Uterus (tissue), 4 donors: Measurements from ENCODE around the gene EPC2. TPM values are rescaled to one million over a fixed set of nuclear protein-coding genes. Genes with fewer than 3 reads are reported as not detected.

Experiments used
- DNase-seq, 2 donors: peaks; one replicate each; pipeline ENCODE4 v3.0.0-alpha.2; 2019 to 2020
- H3K27ac ChIP-seq, 2 donors: fragments of 200-600 bp; sonication (generic); 1 replicate in 1 of 2; 2 replicates in 1 of 2; pipeline ENCODE4 v1.5.1; 2016 to 2018
- H3K27me3 ChIP-seq, 2 donors: fragments of 200-600 bp; sonication (generic); one replicate each; pipeline ENCODE4 v1.5.1; 2018 to 2019; ENCODE audit warnings: control low read depth in 1 of 2
- H3K36me3 ChIP-seq, 2 donors: fragments of 200-600 bp; sonication (generic); one replicate each; pipeline ENCODE4 v1.5.1; 2019; ENCODE audit warnings: control low read depth in 1 of 2
- H3K4me1 ChIP-seq, 2 donors: fragments of 200-600 bp; sonication (generic); one replicate each; pipeline ENCODE4 v1.5.1; 2018 to 2019; ENCODE audit warnings: control low read depth in 1 of 2
- H3K4me3 ChIP-seq, 2 donors: fragments of 200-600 bp; sonication (generic); 1 replicate in 1 of 2; 2 replicates in 1 of 2; pipeline ENCODE4 v1.5.1; 2018 to 2019; ENCODE audit warnings: mild to moderate bottlenecking in 1 of 2
- H3K9me3 ChIP-seq, 2 donors: fragments of 200-600 bp; sonication (generic); one replicate each; pipeline ENCODE4 v1.5.1; 2019; ENCODE audit warnings: control low read depth in 1 of 2
- POLR2A ChIP-seq, 2 donors: fragments of 450-650 bp; IDR thresholded peaks; one replicate each; pipeline ENCODE4 v1.6.1; 2016; ENCODE audit warnings: antibody characterized with exemption in 2 of 2, mild to moderate bottlenecking in 1 of 2, moderate library complexity in 1 of 2
- intact Hi-C: fragments of 100-400 bp; cut with DNase I; formaldehyde crosslinking; loops from one replicate; pipeline ENCODE4 v1.15.1; 2023; ENCODE audit warnings: low total_unique reads
- total RNA-seq, 4 donors: library from RNA; depleted of rRNA in 3 of 4; stranded (reverse); fragments of >200 nt in 3 of 4; gene quantifications; one replicate each; pipeline versions ENCODE4 v1.1.0 to v1.2.4, GENCODE V29; 2014 to 2023
- TF ChIP-seq, protein P1 (sequence below), 4 experiments: fragments of 200-600 bp in 2 of 4; fragments of 450-650 bp in 2 of 4; sonication (generic) in 2 of 4; IDR thresholded peaks; one replicate each; pipeline ENCODE4 v1.5.1; 2016 to 2019; ENCODE audit warnings: antibody characterized with exemption in 4 of 4, mild to moderate bottlenecking in 2 of 4, moderate library complexity in 1 of 4
- donor health status: DM: yes; HTN: yes; CAD: no.

Gene EPC2
- total RNA-seq, 4 donors from 2014 or later, result 14.3 to 71.4 (median 33.8) TPM

DNA sequence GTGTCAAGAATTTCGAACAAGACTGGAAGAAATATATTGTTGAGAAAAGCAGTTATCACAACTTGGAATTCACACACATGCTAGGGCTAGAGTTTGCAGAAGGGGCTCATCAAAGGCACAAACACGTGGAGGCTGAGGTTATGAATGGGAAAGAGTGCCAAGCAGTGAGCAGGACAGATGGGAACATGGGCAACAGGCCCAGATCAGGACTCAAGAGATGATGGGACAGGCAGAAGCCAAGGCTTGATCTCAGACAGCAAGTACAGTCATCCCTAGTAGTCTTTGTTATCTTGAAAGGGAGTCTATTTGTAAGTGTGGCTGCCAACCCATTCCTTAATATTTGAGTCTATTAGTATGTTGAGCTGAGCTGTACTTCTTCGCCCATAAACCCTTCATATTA lies 22.2 kb upstream of the EPC2 start:
- H3K4me1 ChIP-seq, result no peaks in the 10 kb centered on the region
- DNase-seq, result peak; percentile 23 to 29
- intact Hi-C loops, result no loop called here
- H3K27ac ChIP-seq, result no peak overlapping the region
- no peak overlapping the region for H3K4me3 ChIP-seq
- no peaks in the 10 kb centered on the region for H3K27me3 ChIP-seq
- H3K9me3 ChIP-seq, result no peaks in the 10 kb centered on the region
- TF ChIP-seq POLR2A (IDR thresholded peaks at IDR 0.05), result no peak
- TF ChIP-seq, protein P1, sequence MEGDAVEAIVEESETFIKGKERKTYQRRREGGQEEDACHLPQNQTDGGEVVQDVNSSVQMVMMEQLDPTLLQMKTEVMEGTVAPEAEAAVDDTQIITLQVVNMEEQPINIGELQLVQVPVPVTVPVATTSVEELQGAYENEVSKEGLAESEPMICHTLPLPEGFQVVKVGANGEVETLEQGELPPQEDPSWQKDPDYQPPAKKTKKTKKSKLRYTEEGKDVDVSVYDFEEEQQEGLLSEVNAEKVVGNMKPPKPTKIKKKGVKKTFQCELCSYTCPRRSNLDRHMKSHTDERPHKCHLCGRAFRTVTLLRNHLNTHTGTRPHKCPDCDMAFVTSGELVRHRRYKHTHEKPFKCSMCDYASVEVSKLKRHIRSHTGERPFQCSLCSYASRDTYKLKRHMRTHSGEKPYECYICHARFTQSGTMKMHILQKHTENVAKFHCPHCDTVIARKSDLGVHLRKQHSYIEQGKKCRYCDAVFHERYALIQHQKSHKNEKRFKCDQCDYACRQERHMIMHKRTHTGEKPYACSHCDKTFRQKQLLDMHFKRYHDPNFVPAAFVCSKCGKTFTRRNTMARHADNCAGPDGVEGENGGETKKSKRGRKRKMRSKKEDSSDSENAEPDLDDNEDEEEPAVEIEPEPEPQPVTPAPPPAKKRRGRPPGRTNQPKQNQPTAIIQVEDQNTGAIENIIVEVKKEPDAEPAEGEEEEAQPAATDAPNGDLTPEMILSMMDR (IDR thresholded peaks at IDR 0.05), result no peak
- no peaks in the 10 kb centered on the region for H3K36me3 ChIP-seq

DNA sequence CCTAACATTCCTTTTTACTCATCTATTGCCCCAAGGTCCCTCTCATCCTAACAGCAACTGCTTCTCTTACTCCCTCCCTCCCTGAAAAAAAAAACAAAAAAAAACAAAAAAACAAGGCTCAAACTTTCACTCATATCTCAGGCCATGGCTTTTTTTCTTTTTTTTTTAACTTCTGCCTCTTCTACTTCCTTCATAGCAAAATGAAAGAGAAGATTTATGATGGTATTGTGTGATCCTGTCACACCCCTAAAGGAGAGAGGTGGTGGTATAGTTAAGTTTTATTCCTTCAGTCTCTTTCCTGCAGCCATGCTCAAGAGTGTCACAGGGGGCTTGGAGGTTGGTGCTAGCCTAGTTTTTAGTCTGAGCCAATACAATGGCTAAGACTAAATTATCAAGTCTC lies 21.5 kb upstream of the EPC2 start:
- TF ChIP-seq, protein P1 (IDR thresholded peaks at IDR 0.05), result no peak
- TF ChIP-seq POLR2A (IDR thresholded peaks at IDR 0.05), result no peak
- no peak for DNase-seq
- intact Hi-C loops, result no loop called here
- Histone ChIP-seq H3K36me3 (no peaks in the 10 kb centered on the region), H3K4me1 (no peaks in the 10 kb centered on the region), H3K27ac (no peak overlapping the region), H3K27me3 (no peaks in the 10 kb centered on the region), H3K9me3 (no peaks in the 10 kb centered on the region), H3K4me3 (no peak overlapping the region)

DNA sequence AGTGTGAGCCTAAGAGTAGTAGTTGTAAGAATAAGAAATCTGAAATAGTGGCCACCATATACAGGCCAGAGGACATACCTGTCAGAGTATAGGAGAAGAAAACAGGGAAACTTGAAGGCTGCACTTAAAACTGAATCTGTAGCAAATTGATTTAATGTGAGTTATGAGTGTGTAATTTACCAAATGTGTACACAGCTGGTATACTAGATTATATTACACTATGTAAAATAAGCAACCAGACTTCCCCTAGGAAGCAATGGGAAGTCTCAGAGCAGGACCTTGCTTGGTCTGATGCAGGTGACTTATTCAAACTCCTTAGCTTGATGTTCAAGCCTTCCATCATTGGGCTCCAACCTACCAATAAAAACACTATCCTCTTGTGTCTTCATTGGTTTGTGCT lies 17.3 kb upstream of the EPC2 start:
- H3K36me3 ChIP-seq, result no peaks in the 10 kb centered on the region
- H3K27me3 ChIP-seq, result no peaks in the 10 kb centered on the region
- TF ChIP-seq, protein P1 (IDR thresholded peaks at IDR 0.05), result no peak
- TF ChIP-seq POLR2A (IDR thresholded peaks at IDR 0.05), result no peak
- H3K27ac ChIP-seq, result no peak overlapping the region
- H3K4me3 ChIP-seq, result no peak overlapping the region
- no peak for DNase-seq
- H3K9me3 ChIP-seq, result no peaks in the 10 kb centered on the region
- H3K4me1 ChIP-seq, result no peaks in the 10 kb centered on the region
- intact Hi-C loops, result no loop called here

DNA sequence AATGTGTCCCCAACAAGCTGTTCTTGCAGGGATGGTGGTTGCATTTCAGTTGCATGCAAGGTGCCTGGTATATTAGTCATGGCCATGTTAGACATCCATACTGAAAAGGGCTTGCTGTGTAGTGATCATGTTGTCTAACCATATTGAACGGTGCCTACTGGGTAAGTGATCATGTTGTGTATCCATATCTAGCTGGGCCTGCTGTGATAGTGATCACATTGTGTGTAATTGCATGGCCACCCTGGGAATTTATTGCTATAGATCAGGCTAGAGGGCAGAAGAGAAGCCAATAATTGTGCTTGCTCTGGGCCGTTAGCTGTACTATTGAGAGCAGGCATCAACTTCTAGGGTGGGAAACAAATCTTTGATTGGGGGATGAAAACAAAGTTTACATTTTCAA lies 9.8 kb upstream of the EPC2 start:
- no peaks in the 10 kb centered on the region for H3K36me3 ChIP-seq
- no peak for DNase-seq
- intact Hi-C loops, result no loop called here
- no peak for TF ChIP-seq POLR2A (IDR thresholded peaks at IDR 0.05)
- TF ChIP-seq, protein P1 (IDR thresholded peaks at IDR 0.05), result no peak
- no peaks in the 10 kb centered on the region for H3K4me1 ChIP-seq
- no peaks in the 10 kb centered on the region for H3K9me3 ChIP-seq
- no peak overlapping the region for H3K4me3 ChIP-seq
- no peaks in the 10 kb centered on the region for H3K27me3 ChIP-seq
- H3K27ac ChIP-seq, result no peak overlapping the region

DNA sequence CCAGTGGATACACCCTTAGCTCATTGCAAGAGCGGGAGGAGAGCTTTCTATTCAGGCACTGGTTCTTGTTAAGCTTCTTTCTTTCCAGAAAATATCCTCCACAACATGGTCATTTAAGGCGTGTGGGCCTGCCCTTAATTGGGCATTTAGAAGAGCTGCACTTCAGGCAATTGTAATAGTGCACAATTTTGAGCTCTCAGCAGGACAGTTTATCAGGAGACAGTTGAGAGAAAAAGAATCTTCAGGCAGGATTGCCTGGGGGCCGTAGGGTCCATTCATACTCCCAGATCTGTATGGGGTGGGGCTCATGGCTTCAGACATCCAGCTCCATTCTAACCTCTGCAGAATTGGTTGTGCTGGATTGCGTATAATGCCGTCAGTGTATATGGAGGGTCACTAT lies 6.0 kb upstream of the EPC2 start:
- no peak for TF ChIP-seq POLR2A (IDR thresholded peaks at IDR 0.05)
- TF ChIP-seq, protein P1 (IDR thresholded peaks at IDR 0.05), result no peak

More for the DNA sequence above, 6.0 kb upstream of the EPC2 start:
- Histone ChIP-seq H3K4me1 (no peaks in the 10 kb centered on the region), H3K4me3 (no peak overlapping the region), H3K27me3 (no peaks in the 10 kb centered on the region), H3K36me3 (no peaks in the 10 kb centered on the region), H3K9me3 (no peaks in the 10 kb centered on the region), H3K27ac (no peak overlapping the region)
- intact Hi-C loops, result no loop called here
- no peak for DNase-seq
